ENCODE measurements around the gene CHGA. TPM values are rescaled to one million over a fixed set of nuclear protein-coding genes. Genes with fewer than 3 reads are reported as not detected.

CHGA gene
- total and polyA plus RNA-seq, 10 of the 15 experiments (the other 5 are each of a cell fraction or from before 2014, with no cell fraction given): 0.11 to 0.23 TPM; not detected in 8

GRCh38 chr14:92925446-92925845, 2.5 kb downstream of the CHGA start:
- Histone ChIP-seq H3K4me2 (ENCODE audit: control insufficient read depth, insufficient read depth) (no peak overlapping the region), H3K27ac (ENCODE audit: control insufficient read depth, insufficient read depth) (no peak overlapping the region), H4K20me1 (ENCODE audit: control insufficient read depth, insufficient read depth) (no peaks in the 10 kb centered on the region), H3K4me3 (no peak overlapping the region), H3K4me1 (ENCODE audit: control insufficient read depth, insufficient read depth, low read length) (no peaks in the 10 kb centered on the region; the same call in 1 of the 2 replicates), H3K9ac (ENCODE audit: control insufficient read depth, insufficient read depth, low read length) (no peak overlapping the region), H3K9me3 (replicated peaks; ENCODE audit: control insufficient read depth, insufficient read depth, low read length) (no peaks in the 10 kb centered on the region), H2AFZ (ENCODE audit: control insufficient read depth, low read depth, low read length) (no peak overlapping the region), H3K36me3 (ENCODE audit: control insufficient read depth in 2 of 2, insufficient read depth in 2 of 2, low read length in 1 of 2) (no peaks in the 10 kb centered on the region), H3K27me3 (replicated peaks in 1 of 2; ENCODE audit: control insufficient read depth in 2 of 2, insufficient read depth in 2 of 2, low read length in 1 of 2) (no peaks in the 10 kb centered on the region), H3K79me2 (ENCODE audit: control insufficient read depth, insufficient read depth, low read length) (no peaks in the 10 kb centered on the region)
- no peak for TF ChIP-seq TBL1XR1 (IDR thresholded peaks at IDR 0.05; ENCODE audit: low read depth, low read length)
- TF ChIP-seq USF2 (IDR thresholded peaks at IDR 0.05; ENCODE audit: borderline replicate concordance, low read depth, low read length): no peak
- TF ChIP-seq MTA3 (IDR thresholded peaks at IDR 0.05; ENCODE audit: borderline replicate concordance, low read length): no peak
- FAIRE-seq (no peak), ATAC-seq (no peak), DNase-seq (ENCODE audit: low read depth, low spot score) (no peak)
- in situ Hi-C loops (cut with MboI): no loop called here
- 54% methylated on average over 6 of the region's 6 CpGs for WGBS (ENCODE audit: insufficient coverage, insufficient replicate concordance, low lambda C conversion rate, missing lambda C conversion rate)
- POLR2A ChIA-PET: no interaction called here
- CTCF ChIA-PET: no interaction called here
- SMC1A ChIA-PET (ENCODE audit: uncharacterized antibody, unreplicated experiment): no interaction called here
- intact Hi-C loops (cut with micrococcal nuclease; ENCODE audit: unreplicated experiment): no loop called here
- no TSS peak for BruUV-seq (replicated peaks)
- RAD21 ChIA-PET (ENCODE audit: unreplicated experiment): no interaction called here

GRCh38 chr14:92926180-92926845, 3.4 kb downstream of the CHGA start:
- in situ Hi-C loops (cut with MboI) (no loop called here), intact Hi-C loops (cut with micrococcal nuclease; ENCODE audit: unreplicated experiment) (no loop called here)
- no peaks in the 10 kb centered on the region for H3K9me3 ChIP-seq (replicated peaks; ENCODE audit: control insufficient read depth, insufficient read depth, low read length)
- BruUV-seq (replicated peaks): no TSS peak
- ATAC-seq (no peak), FAIRE-seq (no peak), DNase-seq (ENCODE audit: low read depth, low spot score) (no peak)
- RAD21 ChIA-PET (ENCODE audit: unreplicated experiment): no interaction called here
- H4K20me1 ChIP-seq (ENCODE audit: control insufficient read depth, insufficient read depth): no peaks in the 10 kb centered on the region
- no peaks in the 10 kb centered on the region for H3K36me3 ChIP-seq (ENCODE audit: control insufficient read depth in 2 of 2, insufficient read depth in 2 of 2, low read length in 1 of 2)
- no peak overlapping the region for H3K4me2 ChIP-seq (ENCODE audit: control insufficient read depth, insufficient read depth)
- SMC1A ChIA-PET (ENCODE audit: uncharacterized antibody, unreplicated experiment): no interaction called here
- 39% methylated on average over 5 of the region's 5 CpGs for WGBS (ENCODE audit: insufficient coverage, insufficient replicate concordance, low lambda C conversion rate, missing lambda C conversion rate)
- no peak overlapping the region for H2AFZ ChIP-seq (ENCODE audit: control insufficient read depth, low read depth, low read length)
- H3K4me1 ChIP-seq (ENCODE audit: control insufficient read depth, insufficient read depth, low read length): no peaks in the 10 kb centered on the region; the same call in 1 of the 2 replicates
- POLR2A ChIA-PET: no interaction called here
- H3K27me3 ChIP-seq (replicated peaks in 1 of 2; ENCODE audit: control insufficient read depth in 2 of 2, insufficient read depth in 2 of 2, low read length in 1 of 2): no peaks in the 10 kb centered on the region
- H3K27ac ChIP-seq (ENCODE audit: control insufficient read depth, insufficient read depth): no peak overlapping the region
- H3K4me3 ChIP-seq: no peak overlapping the region
- H3K9ac ChIP-seq (ENCODE audit: control insufficient read depth, insufficient read depth, low read length): no peak overlapping the region
- no peaks in the 10 kb centered on the region for H3K79me2 ChIP-seq (ENCODE audit: control insufficient read depth, insufficient read depth, low read length)
- CTCF ChIA-PET: no interaction called here
- TF ChIP-seq ZBED1 (IDR thresholded peaks at IDR 0.05; ENCODE audit: borderline replicate concordance): no peak
- no peak for TF ChIP-seq IKZF2 (IDR thresholded peaks at IDR 0.05)
- TF ChIP-seq USF2 (IDR thresholded peaks at IDR 0.05; ENCODE audit: borderline replicate concordance, low read depth, low read length): no peak
- TF ChIP-seq KLF5 (IDR thresholded peaks at IDR 0.05; ENCODE audit: partially characterized antibody): no peak
- no peak for TF ChIP-seq CHD4 (IDR thresholded peaks at IDR 0.05)
- no peak for TF ChIP-seq TCF12 (IDR thresholded peaks at IDR 0.05; ENCODE audit: low read depth, low read length)
- TF ChIP-seq TCF3 (IDR thresholded peaks at IDR 0.05; ENCODE audit: borderline replicate concordance, insufficient read depth, low read depth, low read length): no peak
- no peak for TF ChIP-seq KAT2A (conservative IDR thresholded peaks at IDR 0.05; ENCODE audit: control insufficient read depth, low read depth, low read length)
- no peak for TF ChIP-seq TBL1XR1 (IDR thresholded peaks at IDR 0.05; ENCODE audit: low read depth, low read length)
- TF ChIP-seq PAX8 (IDR thresholded peaks at IDR 0.05): no peak
- TF ChIP-seq MTA2 (IDR thresholded peaks at IDR 0.05; ENCODE audit: low read depth): no peak
- TF ChIP-seq HCFC1 (IDR thresholded peaks at IDR 0.05; ENCODE audit: low read length): no peak
- TF ChIP-seq ZNF274 (IDR thresholded peaks at IDR 0.05; ENCODE audit: insufficient read depth, insufficient read length): no peak
- TF ChIP-seq MXI1 (IDR thresholded peaks at IDR 0.05; ENCODE audit: low read depth, low read length): no peak
- TF ChIP-seq YY1 (IDR thresholded peaks at IDR 0.05; ENCODE audit: low read depth, low read length): no peak
- no peak for TF ChIP-seq EGR1 (IDR thresholded peaks at IDR 0.05; ENCODE audit: borderline replicate concordance in 1 of 2, low read depth in 2 of 2, low read length in 2 of 2)
- no peak for TF ChIP-seq SMAD1 (IDR thresholded peaks at IDR 0.05; ENCODE audit: low read depth, partially characterized antibody)

Data from GM12878 (cell line).